ENCODE data around the gene ADM2.
"Not testable (repeated sequence)": the region's sequence is repeated elsewhere in the genome, so short reads cannot be mapped to it uniquely, and the experiment has no call there.

Gene ADM2

DNA sequence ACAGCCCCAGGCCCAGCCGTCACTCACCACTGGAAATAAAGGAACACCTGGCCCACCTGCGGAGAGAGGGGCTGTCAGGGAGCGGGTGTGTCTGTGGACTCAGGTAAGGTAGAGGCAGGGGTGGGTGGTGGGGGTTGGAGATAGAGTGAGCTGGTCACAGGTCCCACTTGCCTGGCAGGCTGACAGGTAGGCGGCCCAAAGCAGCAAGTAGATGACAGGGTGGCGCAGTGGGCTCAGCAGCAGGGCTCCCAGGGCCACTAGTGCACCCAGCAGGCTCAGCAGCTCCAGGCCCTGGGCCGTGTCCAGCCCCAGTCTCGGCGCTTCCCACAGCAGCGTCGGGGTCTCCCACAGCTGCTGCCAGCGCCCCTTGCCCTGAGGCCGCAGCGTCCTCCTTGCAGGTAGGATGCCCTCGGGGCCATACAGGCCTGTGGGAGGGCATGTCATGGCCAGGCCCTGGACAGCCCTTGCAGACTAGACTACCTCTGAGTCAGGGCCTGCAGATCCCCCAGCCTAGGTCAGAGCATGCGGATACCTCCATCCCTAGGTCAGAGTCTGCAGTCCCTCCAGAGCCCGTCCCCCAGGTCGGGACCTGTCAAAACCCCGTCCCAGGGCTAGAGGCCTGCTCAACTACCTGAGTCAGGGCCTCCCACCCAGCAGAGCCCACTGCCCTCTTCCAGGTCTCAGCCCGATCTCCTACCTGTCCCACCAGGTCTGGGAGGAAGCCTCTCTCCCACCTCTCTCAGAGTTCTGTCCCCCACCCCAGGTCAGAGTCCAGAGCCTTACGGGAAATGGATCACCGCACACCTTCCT, 25.5 kb downstream of the ADM2 start:
- DNase-seq, result no peak

DNA sequence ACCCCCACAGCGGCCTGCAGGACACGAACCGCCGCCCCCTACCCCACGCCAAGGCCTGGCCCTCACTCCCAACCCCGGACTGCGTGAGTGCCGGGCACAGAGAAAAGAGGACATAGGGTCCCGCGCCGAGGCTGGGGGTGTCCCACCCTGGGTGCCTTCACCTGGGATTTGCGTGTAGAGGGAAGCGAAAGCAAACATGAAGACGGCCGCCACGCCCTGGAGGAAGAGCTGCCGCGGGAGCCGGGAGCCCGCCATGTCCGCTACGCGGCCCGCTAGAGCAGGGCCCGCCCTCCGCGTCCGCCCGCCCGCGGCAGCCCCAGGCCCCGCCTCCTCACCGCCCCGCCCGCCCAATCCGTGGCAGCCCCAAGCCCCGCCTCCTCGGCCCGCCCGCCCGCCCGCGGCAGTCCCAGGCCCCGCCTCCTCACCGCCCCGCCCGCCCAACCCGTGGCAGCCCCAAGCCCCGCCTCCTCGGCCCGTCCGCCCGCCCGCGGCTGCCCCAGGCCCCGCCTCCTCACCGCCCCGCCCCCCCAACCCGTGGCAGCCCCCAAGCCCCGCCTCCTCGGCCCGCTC, 26.2 kb downstream of the ADM2 start, which contains the start of gene LMF2:
TSS of gene LMF2 (minus strand) at position 282 of the 570 bp plus-strand sequence. CDS start at position 255, 27 bp downstream.
- DNase-seq, result peak in 7 of 14 donors; percentile 91 to 100 (median 99)

DNA sequence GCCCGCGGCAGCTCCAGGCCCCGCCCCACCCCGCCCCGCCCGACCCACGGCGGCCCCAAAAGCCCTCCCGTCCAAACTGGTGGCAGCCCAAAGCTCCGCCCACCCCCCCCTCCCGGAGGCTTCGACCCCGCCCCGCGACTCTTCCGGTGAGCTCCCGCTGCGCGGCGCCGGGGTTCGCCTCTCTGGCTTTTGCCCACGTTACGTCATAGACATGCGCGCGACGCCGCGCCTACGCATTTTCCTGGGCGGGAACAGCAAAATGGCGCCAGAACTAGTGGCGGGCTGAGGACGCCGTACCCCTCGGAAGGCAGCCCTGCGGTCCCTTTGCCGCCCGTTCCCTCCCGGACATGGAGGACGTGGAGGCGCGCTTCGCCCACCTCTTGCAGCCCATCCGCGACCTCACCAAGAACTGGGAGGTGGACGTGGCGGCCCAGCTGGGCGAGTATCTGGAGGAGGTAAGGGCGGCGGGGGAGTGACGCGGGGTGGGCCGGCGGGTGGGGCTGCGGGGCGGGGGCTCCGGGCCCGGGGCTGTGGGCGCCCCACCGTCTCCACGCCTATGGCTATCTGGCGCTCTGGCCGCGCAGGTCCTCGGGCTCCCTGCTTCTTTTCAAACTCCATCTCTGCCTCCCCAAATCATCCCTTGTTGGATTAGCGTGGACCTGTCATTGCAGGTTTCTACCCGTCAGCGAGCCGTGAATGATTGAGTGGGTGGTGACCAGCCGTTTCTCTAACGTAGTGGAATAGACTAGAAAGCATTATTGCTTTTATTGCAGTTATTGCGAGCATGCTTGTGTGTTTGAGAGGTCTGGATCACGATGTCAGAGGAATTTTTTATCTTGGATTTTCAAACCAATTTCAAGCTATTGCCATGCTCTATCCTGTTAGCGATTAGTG, 26.9 kb downstream of the ADM2 start, which contains the start of gene NCAPH2:
TSS of gene NCAPH2 (plus strand) at position 234 of the 894 bp plus-strand sequence. CDS start at position 348, 114 bp downstream.
- peak in 13 of 14 donors; percentile 88 to 100 (median 97) for DNase-seq

DNA sequence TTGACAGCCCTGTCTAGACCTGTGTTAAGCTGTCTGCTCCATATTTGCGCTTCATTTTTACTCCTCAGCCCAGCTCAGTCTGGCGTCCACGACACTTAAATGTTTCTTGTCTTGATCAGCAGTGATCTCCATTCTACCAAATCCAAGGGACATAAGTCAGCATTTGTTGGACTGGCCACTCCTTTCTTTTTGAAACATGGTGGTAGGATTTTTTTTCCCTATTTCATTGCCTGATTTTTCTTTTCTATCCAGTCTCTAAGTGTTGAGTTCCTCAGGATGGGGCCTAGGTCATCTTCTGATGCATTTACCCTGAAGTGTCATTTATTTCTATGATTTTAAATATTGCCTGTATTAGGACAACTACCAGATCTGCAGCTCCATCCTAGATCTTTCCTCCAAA, 27.6 kb downstream of the ADM2 start:
- DNase-seq, result no peak

DNA sequence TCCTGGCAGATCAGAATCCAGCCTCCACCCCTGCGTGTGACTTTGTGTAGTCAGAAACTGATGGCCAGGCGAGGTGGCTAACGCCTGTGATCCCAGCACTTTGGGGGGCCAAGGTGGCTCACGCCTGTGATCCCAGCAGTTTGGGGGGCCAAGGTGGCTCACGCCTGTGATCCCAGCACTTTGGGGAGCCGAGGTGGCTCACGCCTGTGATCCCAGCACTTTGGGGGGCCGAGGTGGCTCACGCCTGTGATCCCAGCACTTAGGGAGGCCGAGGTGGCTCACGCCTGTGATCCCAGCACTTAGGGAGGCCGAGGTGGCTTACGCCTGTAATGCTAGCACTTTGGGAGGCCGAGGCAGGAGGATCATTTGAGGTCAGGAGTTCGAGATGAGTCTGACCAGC, 31.8 kb downstream of the ADM2 start:
- no peak for DNase-seq

DNA sequence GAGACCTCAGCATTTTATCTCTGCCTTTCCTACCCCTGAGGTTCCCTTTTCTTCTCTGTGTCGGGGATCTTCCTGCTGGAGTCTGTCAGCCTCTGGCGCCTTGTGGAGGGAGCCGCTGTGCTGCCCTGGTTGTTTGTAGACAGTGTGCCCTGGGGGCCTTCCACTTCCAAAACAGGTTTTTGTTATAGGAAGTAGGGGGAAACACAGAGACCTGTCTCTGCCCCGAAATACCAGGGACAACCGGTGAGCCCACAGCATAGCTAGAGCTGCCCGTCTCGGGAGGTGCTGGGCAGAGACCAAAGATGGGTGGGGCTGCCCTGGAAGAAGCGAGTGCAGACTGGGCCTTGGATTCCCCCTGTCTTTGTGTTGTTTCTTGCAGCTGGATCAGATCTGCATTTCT, 34.7 kb downstream of the ADM2 start:
- DNase-seq, result no peak

DNA sequence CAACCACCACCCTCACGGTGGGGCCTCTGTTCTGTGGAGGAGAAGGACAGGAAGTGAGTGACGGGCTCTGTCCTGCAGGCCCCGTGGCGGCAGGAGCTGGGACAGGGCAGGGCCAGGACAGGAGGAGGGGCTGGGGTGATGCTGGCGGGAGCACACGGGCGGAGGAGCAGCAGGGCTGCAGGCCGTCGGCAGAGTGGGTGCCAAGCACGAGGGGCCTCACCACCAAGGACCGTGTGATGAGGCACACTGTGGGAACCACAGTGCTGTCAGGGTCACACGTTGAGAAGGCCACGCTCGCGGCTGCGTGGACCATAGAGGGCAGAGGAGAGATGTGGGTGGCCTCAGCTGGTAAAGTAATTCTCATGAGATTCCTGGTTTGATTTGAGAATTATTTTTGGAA, 35.5 kb downstream of the ADM2 start:
- no peak for DNase-seq

DNA sequence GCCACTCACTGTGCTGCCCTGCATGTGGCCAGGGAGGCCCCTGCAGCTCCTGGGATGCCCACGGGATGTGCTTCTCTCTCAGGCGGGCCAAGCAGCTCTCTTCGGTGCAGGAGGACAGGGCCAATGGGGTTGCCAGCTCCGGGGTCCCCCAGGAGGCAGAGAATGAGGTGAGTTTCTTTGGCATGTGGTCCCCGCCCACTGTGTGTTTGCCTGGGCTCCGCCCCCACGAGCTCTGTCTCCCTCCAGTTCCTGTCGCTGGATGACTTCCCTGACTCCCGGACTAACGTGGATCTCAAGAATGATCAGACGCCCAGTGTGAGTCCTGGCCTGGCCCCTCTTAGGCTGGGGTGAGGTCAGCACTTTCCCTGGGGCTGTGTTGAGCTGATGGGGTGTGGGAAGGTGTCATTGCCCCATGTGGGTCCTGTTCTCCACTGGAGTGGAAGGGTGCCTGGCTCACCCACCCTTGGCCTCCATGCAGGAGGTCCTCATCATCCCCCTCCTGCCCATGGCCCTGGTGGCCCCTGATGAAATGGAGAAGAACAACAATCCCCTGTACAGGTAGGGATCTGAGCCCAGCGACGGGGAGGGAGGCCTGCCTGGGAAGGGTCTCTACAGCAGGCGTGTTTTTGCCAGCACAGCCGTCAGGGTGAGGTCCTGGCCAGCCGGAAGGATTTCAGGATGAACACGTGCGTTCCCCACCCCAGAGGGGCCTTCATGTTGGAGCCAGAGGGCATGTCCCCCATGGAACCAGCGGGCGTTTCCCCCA, 36.3 kb downstream of the ADM2 start:
- DNase-seq, result no peak

DNA sequence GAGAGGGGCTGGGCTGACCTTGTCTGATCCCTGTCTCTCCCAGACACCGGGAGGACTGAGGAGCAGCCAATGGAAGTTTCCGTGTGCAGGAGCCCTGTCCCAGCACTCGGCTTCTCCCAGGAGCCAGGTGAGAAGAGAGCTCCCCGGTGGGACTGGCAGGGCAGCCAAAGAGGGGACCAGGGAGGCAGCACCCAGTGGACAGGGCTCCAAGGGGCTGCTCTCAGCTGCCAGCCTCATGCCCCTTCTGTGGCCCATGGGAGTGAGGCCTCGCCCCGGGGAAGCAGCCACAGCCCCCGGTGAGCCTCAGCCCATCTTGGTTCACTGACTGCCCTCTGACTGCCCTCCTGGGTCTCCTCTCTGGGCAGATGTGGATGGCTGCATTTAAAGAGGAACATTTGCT, 37.3 kb downstream of the ADM2 start:
- no peak for DNase-seq

DNA sequence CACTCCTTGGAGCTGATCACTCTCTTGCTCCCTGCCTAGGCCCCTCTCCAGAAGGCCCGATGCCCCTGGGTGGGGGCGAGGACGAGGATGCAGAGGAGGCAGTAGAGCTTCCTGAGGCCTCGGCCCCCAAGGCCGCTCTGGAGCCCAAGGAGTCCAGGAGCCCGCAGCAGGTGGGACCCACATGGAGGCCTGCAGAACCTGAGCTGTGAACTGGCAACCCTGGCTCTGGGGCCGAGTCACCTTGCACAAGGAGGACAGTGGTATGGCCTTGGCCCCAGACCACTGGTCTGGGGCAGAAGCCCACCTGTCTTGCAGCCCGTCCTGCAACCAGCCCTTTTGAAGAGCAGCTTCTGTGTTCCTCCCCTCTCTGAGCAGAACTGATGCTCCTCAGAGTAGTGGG, 37.8 kb downstream of the ADM2 start:
- DNase-seq, result no peak

DNA sequence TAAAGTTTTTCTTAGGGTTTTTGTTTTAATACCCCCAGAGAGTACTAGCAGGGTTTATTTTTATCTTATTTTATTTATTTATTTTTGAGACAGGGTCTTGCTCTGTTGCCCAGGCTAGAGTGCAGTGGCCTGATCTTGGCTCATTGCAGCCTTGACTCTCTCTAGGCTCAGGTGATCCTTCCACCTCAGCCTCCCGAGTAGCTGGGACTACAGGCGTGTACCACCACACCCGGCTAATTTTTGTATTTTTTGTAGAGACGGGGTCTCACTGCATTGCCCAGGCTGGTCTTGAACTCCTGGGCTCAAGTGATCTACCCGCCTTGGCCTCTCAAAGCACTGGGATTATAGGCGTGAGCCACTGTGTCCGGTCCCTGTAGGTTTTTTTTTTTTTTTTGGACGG, 38.8 kb downstream of the ADM2 start:
- not testable (repeated sequence) for DNase-seq

DNA sequence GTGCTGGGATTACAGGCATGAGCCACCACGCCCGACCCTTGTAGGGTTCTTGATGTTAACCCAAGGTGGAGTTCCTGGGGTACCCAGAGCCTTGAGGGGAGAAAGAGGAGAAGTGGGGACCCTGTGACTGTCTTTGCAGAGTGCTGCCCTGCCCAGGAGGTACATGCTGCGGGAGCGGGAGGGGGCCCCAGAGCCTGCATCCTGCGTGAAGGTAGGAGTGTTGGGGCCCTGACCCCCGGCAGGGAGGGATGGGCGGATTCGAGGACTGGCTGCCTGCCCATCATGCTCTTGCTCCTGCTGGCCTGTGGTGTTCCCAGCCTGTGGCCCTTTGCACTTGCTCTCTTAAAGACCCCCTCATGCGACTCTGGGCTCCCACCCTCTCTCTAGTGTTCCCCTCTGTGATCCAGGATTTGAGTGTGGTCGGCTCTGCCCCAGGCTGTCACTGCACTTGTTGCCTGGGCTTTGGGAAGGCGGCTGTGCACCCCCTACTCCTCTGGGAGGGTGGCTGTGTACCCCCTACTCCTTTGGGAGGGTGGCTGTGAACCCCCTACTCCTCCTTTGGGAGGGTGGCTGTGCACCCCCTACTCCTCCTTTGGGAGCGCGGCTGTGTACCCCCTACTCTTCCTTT, 39.6 kb downstream of the ADM2 start:
- no peak for DNase-seq

DNA sequence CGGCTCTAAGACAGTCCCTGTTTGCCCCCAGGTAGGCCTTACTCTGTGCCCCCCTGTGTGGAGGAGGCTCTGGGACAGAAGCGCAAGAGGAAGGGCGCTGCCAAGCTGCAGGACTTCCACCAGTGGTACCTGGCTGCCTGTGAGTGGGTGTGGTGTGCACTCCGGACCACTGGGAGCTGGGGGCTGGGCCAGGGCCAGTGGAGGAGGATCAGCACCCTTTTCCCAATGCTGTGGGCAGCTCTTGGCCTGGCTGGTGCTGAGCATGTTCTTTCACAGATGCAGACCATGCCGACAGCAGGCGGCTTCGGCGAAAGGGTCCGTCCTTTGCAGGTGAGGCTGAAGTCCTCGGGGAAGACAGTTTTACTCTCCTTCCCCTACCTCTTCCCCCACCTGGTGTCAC, 40.4 kb downstream of the ADM2 start:
- DNase-seq, result no peak

DNA sequence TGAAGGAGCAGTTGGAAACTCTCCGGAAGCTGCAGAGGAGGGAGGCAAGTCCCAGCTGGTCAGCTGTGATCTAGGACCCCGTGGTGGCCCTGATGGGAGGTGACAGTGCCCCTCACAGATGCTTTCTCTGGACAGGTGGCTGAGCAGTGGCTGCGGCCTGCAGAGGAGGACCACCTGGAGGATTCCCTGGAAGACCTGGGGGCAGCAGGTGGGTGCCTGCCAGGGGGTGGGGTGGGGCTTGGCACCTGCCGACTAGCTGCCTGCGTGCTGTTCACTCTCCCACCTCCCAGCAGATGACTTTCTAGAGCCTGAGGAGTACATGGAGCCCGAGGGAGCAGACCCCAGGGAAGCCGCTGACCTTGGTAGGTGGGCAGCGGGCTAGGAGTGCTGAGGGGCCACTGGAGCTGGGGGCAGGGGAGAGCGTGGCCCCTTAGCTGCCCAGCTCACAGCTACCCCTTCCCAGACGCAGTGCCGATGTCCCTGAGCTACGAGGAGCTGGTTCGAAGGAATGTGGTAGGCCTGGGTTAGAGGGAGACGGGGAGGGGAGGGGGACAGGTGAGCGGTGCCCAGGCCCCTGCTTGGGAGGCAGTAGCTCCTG, 41.0 kb downstream of the ADM2 start:
- DNase-seq, result no peak

DNA sequence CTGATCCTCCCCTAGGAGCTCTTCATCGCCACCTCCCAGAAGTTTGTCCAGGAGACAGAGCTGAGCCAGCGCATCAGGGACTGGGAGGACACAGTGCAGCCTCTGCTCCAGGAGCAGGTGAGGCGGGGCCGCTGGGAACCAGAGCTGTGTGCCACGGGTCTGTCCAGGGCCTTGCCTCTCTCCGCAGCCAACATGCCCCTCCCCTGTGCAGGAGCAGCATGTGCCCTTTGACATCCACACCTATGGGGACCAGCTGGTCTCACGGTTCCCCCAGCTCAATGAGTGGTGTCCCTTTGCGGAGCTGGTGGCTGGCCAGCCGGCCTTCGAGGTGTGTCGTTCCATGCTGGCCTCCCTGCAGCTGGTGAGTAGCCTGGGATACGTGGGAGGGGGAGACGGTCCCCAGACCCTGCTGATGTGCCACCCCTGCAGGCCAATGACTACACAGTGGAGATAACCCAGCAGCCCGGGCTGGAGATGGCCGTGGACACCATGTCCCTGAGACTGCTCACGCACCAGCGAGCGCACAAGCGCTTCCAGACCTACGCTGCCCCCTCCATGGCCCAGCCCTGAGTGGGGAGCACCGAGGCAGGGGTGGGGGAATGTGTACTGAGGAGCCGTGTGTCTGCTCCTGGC, 41.6 kb downstream of the ADM2 start:
- no peak for DNase-seq

DNA sequence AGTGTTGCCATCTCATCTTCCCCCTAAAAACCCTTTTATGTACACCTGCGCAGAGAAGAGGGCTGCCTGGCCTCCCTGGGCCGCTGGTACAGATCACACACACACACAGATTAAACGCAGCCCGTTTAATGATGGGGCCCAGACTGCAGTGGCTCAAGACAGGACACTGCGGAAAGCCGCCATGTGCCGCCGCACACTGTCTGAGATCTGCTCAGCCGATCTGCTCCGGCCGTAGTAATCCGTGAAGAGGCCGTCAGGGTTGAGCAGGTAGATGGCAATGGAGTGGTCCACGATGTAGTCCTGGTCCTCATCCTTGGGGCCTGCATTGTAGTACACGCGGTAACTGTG, 42.1 kb downstream of the ADM2 start:
- DNase-seq, result no peak

DNA sequence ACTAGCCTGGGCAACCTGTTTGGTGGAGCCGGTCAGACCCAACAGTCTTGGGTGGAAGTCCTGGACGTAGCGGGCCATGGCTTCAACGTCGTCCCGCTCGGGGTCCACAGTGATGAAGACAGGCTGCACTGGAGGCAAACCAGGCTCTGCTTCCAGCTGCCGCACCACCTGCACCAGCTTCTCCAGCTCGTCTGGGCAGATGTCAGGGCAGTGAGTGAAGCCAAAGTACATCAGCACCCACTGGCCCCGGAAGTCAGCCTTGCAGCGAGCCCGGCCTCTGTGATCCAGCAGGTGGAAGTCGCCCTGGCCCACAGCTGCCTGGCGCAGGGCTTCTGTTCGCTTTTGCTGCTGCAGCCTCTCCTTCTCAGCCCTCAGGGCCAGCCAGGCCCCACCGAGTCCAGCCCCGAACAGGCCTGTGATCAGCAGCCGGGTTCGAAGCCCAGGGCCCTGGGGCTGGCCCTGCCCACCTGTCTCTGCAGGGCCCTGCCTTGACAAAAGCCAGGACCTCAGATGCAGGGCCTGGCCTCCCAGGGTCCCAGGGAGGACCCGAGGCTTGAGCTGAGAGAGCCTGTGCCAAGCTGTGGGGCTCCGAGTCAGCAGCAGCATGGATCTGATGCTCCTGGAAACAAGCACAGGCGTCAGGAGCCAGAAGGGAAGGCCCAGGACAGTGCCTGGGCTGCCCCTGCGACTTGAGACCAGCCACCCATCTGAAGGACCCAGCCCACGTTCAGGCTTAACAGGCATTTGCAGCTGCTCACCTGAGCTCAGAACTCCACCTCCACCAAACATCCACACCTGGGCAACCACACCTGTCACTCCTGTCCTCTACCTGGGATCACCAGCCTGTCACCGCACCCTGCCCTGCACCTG, 42.7 kb downstream of the ADM2 start:
- no peak for DNase-seq

DNA sequence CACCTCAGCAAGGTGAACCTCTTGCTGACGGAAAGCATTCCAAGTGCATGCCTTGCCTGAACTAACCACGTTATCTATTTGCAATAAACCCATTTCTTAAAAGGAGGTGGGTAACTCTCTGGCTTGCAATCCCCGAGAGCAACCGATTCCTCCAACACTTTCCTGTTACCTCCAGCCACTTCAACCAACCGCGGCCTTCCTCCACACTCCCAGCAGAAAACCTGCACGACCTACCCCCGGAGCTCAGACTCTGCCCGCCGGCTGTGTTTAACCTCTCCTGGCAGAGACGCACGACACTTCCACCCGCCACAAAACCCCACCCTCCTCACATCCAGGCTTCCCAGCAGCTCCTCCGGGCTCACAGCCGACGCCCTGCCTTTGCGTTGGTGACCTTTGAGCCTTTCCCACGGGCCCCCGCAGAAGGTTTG, 43.3 kb downstream of the ADM2 start:
- DNase-seq, result no peak

DNA sequence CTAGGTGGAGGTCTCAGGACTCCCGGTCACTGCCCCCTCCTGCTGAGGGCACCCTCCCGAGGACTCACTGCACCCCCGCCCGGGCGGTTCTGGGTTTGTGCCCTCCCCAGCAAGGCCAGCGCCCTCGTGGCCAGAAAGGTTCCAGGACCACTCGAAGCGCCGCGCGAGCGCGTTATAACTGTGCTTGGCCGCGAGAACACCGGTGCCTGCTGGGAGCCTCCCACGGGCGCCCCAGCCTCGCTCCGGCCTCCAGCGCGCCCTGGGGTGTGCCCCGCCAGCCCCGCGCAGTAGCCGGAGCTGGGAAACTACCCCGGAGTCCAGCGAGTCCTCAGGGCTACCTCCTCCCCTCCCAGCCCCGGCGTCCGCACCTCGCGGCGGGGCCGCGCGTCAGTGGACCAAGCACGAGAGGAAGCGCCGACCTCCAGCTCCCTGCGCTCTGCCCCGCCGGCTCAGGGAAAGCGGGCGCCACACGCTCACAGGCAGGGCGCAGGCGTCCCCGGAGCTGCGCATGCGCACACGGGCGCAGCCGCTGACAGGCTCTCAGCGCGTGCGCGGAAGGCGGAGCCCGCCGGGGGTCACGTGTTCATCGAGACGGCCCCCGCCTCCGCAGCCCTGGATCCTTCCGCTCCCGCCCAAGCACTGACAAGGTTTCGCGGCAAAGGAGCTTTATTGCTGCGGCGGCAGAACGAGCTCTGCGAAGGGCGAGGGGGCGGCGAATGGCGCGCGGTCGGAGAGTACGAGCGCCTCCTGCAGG, 43.9 kb downstream of the ADM2 start, which contains the start of gene SCO2:
TSS of gene SCO2 (minus strand) at position 495 of the 754 bp plus-strand sequence. CDS start 1,187 bp downstream, outside the sequence.
- peak; percentile 68 to 97 (median 88) for DNase-seq
